ENCODE measurements around the gene ULK4.

DNA sequence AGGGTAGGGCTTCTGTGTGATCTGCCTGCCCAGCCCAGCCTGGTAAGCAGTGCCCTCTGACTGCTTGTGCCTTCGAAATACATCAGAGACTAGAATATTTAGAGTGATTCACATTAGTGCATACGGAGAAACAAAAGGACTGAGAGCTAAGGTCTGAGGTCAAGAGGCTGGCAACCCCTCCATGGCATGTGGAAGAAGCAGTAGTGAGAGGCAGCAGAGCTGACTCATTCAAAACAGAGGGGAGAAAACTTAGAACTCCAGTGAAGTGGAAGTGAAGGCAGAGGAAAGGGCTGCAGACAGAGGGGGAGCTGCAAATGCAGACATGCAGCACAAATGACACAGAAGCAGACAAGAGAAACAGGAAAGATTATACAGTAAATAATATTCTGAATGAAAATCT, 61.6 kb downstream of the ULK4 start:
- TF ChIP-seq, protein P1, sequence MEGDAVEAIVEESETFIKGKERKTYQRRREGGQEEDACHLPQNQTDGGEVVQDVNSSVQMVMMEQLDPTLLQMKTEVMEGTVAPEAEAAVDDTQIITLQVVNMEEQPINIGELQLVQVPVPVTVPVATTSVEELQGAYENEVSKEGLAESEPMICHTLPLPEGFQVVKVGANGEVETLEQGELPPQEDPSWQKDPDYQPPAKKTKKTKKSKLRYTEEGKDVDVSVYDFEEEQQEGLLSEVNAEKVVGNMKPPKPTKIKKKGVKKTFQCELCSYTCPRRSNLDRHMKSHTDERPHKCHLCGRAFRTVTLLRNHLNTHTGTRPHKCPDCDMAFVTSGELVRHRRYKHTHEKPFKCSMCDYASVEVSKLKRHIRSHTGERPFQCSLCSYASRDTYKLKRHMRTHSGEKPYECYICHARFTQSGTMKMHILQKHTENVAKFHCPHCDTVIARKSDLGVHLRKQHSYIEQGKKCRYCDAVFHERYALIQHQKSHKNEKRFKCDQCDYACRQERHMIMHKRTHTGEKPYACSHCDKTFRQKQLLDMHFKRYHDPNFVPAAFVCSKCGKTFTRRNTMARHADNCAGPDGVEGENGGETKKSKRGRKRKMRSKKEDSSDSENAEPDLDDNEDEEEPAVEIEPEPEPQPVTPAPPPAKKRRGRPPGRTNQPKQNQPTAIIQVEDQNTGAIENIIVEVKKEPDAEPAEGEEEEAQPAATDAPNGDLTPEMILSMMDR (IDR thresholded peaks at IDR 0.05; ENCODE audit: borderline replicate concordance, extremely low read depth, low read length, poor library complexity, severe bottlenecking) = no peak
- no peak for TF ChIP-seq EZH2 (IDR thresholded peaks at IDR 0.05; ENCODE audit: borderline replicate concordance, low read depth, low read length, severe bottlenecking)

All from DND-41 (cell line).